CD4-positive, alpha-beta T cell treated with Interleukin-6 for 4 hours (primary cell): Measurements from ENCODE around the gene ABCC3.
A peak's percentile ranks its signal among the peaks of the same experiment; 100 is the strongest.

ENCODE experiments used
- DNase-seq: peaks from one replicate; pipeline ENCODE4 v3.0.0-alpha.2; 2020; ENCODE audit warnings: mixed read lengths

ABCC3 gene

DNA sequence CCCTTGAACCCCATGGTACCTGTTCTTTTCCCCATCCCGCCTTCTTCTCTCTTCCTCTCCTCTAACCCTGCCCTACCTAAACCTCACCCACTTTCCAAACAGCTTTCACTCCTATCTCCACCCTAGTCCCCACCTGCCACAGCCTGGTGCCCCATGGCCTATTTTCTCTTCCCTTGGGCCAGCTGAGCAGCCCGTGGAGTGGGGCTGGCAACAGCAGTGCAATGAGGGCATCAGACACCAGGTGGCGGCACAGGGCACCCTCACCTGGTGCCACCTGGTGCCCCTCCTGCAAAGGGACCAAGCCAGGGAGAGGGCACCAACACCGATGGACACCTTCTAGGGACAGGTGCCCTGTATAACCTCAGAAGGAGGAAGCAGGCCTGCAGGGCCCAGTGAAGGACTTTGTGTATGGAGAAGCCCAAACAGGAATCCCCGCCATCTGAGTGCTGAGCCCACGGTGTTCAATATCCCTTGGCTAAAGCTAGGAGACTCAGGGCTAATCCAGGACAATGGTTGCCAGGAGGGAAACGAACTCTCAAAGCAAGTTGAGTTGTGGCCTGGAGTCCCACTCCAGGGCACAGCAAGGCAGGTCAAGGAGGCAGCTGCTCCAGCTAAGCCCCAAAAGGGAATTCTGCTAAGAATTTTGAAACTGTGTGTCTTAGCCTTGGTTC lies 4.0 kb upstream of the ABCC3 start:
- peak; percentile 70 for DNase-seq

DNA sequence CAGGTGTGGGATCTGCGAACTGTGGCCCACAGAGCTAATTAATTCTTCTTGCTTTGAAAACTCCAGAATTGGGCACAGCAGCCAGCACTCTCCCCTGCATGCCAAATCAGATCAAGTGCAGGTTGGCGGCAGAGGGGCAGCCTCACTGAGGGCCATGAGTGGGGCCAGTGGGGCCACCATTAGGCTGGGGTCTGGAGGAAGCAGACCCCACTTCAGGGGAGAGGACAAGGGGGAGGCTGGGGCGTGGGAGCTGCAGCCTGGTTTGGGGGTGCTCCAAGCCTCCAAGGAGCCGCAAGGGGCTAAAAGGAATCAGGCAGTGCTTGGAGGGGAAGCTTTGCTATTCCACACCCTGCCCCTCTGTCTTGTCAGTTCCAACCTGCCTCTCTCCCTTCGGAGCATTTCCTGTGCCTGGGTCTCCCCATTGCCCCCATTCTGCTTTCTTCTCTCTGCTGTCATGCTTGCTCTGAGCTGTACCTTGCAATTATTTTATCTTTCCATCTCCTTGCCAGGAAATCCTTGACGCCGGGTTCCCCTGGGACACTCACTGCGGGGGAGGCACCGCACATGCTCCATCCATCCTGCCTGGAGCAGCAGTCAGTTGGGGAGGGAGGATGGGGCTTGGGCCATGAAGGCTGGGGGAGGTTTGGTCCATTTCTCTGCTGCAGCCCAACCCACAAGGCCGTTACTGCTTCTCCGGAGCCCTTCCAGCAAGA lies 3.3 kb upstream of the ABCC3 start:
- no peak for DNase-seq

DNA sequence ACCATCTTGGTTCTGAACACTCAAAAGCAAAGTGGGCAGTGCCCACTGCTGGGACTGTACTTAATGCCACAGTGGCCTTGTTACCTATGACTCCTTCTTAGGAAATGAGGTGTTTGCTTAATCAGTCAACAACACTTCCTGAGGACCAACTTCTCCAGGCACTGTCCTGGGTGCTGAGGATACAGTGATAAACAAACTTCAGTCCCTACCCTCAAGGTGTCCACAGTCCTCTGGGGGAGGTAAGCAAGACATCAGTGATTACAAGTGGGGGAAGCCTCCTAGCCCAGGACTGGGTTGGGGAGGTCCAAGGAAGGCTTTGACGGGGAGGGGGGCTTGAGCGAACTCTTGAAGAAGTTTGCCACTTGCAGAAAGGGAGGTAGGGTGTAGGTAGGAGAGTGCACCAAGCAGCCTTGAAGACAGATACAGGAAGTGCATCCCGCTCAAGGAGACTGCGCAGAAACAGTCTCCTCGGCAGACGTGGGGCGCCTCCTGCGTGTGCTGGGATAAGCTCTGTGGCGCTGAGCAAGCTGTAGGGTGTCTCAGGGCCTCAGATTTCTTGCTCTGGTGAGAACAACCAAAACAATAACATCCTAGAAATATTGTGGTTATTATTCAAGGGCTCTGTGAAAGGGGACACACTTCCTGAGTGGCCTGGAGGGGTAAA lies 2.6 kb upstream of the ABCC3 start:
- no peak for DNase-seq

DNA sequence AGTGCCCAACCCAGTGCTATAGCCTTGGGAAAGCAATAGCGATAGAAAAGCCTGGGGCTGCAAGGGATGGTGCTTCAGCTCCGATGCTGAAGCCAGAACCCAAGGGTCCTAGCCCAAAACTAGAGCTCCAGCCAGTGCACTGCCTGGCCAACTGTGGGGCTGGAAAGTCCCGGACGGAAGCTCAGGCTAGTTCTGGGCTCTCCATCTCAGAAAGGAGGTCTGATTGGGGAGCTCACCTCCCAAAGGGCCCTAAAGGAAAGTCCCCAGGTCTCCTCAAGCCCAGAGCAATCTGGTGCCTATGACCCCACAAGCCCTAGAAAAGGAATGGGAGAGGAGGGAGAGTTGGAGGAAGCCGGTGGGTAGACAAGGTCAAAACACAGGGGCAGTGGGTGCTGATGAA lies 2.0 kb upstream of the ABCC3 start:
- DNase-seq, result no peak

DNA sequence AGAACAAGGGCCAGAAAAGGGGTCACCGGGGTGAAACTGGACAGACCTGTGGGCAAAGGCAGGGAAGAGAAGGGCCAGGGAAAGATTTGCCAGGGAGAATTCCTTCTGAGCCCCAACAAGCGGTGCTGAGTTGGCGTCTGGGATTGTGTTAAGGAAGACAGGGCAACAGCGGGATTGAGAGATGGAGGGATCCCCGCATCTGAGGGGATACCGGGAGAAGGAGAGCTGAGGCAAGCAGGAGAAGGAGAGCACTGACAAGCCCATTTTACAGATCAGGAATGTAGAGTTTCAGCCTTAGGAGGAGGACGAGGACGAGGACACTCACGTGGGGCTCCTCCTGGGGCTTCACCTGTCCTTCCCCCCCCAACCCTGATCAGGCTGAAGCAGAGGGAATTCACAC lies 998 bp upstream of the ABCC3 start:
- DNase-seq, result no peak

DNA sequence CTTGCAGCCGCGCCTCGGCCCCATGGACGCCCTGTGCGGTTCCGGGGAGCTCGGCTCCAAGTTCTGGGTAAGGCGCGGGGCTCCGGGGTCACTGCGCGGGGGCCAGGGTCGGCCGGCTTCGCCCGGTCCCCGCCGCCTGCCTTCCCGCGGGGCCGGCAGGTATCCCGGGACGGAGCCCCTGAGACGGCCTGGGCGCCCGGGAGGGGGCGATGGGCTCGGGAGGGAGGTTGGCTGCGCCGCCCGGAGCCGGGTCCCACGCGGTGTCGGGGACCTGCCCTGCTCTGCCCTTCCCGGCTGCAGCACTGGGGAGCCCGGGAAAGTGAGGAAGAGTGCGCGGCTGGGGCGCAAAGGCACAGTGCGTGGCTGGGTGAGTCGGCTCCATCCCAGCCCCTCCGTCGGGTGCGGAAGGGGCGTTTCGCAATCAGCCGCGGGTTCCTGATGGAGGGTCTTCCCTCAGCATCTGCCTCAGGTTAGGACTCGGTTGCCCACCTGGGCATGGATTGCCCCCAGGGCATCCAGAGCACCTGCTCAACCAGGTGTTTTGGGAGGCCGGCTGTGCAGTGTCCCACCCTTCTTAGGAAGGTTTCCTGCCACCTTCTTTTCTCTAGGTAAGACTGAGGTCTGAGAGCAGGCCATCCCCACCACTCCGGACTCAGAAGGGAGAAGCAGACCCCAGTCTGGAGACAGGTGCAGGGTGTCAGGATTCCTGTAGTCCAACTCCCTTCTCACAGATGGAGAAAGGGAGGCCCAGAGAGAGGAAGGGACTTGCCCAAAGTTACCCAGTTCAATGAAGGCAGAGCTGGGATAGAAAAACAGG lies 442 bp downstream of the ABCC3 start:
- DNase-seq, result no peak

DNA sequence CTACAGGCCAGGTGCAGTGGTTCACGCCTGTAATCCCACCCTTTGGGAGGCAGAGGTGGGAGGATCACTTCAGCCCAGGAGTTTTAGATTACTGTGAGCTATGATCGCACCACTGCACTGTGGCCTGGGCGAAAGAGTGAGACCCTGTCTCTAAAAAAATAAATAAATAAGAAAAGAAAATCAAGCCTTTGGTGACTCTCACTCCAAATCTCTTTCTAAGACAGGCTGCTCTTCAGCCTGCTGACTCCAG lies 976 bp downstream of the ABCC3 start:
- no peak for DNase-seq

DNA sequence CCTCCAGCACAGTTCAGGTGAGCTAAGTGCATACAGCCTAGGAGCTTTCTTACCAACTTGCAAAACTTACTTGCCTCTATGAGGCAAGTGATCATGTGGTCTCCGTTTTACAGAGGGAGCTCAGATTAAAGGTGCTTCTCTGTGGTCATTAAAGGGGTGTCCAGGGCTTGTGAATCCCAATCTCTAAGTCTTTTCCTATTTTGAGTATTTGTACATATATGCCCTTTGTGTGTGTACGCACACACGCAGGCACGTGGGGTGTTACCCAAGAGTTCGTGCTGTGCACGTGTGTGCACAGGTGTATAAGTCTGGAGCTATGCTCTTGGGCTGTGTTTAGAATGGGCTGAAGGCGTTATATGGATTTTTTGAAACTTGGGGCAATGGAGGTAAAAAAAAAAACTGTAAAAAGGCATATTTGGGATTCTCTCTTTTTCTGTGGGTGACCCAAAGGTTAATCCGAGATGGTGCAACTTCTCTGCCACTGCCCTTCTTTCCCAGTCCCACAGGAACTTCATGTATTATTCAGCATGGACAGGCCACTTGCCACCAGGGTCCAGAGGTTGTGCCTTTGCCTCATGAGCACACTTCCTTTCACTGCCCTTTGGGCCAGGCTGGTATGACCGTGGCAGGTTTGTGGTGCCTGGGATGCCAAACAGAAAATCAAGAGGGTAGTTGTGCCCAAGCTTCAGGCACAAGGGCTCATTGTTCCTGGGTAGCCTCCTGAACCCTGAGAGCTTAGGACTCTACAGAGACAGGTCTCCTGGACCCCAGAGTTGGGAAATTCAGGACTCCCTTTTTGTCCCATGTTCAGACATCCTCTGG lies 1.5 kb downstream of the ABCC3 start:
- DNase-seq, result no peak

DNA sequence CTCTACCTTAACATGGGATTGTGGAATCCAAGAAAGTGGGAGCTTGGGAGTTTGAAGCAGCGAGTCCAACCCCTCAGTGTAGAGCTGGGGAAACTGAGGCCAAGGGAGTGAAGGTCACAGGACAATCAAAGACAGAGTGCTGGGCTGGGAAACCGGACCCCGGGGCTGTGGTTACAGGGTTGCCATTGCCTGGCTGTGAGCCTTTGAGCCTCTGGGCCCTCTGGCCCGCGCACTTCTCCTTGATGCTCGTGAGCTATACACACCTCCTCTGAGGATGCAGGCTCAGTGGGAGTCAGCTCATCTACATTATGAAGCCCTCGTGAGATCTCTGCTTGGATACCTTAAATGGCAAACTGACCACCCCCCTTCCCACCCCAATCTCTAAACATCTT lies 2.1 kb downstream of the ABCC3 start:
- no peak for DNase-seq

DNA sequence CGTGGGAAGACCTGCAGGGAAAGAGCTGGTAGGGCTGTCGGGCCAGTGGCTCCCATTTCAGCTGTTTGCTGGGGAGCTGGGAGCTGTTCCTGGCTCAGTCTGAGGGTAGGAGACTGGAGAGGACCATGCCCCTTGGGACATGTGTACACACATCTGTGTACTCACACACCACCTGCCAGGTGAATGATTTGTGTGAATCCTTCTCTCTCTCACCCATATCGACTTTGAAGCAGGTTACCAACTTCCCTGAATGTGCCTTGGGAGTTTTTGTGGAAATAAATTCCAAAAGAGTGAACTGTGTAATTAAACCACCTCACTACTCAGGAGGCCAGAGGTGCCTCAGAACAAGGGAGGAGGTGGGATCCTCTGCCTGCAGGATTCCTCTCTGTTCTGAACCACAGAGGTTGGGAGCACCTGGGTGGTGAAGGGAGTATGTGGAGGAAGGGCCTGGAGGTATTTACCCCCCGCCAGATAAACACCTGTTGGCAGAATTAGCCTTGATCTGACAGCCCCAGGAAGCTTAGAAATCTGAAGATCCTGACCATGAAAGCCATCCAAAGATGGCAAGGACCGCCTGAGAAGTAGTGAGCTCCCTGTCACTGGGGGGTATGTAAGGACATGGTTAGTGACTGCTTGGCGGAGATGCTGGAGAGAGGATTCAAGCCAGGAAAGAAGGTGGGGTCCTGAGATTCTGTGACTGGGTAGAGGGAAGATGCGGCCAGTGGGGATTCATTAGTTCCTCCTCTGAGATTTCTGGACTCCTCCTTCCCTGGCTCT lies 3.3 kb downstream of the ABCC3 start:
- no peak for DNase-seq

DNA sequence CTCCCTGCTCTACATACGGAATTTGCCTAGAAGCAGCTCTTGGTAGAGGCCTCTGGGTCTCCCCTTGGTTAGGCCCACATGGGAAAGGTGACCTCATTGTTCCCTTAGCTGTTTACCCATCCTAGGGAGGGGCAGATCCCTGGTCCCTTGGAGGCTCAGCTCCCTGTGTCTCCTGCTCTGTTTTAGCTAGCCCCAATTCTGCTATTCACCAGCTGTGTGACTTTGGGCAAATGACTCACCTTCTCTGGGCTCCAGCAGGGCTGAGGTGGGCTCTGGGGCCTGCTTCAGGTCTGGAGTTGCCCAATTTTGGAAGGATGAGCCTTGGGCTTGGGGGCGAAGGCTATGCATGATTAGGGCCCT lies 3.9 kb downstream of the ABCC3 start:
- no peak for DNase-seq

DNA sequence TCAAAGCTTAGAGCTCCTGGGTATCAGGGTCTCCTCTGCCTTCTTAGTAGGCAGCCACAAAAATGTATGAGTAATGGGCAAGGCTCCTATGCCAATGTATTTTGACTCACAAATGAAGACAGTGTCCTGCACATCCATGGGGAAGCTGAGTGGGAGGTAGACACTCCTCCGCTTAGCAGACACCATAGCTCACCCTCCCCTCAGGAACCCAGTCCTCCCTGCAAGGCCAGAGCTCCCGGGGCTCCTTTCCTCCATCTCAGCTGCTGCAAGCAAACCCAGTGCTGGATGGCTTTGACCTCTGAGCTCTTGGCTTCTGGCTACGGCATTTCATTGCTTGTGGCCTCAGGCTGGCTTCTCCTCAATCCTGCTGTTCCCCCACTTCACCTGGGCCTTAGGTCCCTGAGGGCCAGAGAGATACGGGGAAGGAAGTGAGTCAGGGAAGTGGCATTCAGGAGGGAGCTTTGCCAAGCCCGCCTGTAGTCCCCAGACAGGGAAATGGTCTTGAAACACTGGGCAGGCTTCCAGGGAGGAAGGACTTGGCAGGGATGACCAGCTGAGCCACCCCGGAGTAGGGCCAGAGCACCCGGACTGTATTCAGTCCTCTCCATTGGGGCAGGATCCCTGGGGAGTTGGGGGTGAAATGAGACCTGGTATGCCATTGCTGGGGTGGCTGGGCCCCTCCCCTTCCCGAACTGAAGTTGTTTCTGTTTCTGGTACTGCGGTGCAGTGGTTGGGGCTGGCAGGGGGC lies 4.5 kb downstream of the ABCC3 start:
- DNase-seq, result no peak

DNA sequence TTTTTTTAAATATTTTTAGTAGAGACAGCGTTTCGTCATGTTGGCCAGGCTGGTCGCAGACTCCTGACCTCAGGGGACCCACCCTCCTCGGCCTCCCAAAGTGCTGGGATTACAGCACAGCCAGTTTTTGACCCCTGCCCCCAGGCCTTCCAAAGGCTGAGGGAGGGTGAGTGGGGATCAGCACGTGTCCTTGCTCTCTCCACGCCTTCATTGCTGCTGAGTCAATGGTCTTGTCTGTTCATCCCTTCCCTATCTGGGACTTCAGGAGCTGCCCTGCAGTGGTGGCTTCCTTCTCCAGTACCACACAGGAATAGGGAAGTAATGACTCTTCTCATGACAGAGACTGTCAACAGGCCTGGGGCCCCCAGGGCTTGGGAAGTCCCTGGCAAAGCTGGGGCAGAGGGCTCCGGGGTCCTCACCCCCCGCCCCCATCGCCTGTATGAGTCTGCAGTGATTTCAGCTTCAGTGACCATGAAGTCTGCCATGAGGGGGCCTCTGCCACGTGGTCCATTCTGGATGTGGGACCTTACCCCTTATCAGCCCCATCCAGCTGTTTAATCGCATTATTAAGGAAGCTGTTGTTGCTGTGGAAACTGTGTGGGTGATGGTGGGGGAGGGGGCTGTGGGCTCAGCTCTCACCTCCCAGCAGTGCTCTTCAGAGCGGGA lies 6.1 kb downstream of the ABCC3 start:
- DNase-seq, result no peak

DNA sequence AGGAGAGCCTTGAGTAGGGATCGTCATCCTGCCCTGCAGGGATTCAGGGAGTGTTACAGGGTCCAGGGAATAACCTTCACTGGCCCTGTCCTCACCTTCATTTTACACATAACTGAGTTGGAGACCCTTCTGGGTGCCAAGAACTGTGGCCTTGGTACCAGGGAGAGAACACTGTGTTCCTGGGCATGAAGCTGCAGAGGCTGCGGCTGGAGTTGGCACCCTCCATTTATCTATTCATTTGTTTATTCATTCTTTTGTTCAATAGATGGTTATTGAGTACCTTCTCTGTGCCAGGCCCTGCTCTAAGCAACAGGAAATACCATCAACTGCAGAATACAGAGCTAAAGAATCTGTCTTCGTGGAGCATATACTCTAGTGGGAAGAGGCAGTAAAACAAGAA lies 6.7 kb downstream of the ABCC3 start:
- no peak for DNase-seq

DNA sequence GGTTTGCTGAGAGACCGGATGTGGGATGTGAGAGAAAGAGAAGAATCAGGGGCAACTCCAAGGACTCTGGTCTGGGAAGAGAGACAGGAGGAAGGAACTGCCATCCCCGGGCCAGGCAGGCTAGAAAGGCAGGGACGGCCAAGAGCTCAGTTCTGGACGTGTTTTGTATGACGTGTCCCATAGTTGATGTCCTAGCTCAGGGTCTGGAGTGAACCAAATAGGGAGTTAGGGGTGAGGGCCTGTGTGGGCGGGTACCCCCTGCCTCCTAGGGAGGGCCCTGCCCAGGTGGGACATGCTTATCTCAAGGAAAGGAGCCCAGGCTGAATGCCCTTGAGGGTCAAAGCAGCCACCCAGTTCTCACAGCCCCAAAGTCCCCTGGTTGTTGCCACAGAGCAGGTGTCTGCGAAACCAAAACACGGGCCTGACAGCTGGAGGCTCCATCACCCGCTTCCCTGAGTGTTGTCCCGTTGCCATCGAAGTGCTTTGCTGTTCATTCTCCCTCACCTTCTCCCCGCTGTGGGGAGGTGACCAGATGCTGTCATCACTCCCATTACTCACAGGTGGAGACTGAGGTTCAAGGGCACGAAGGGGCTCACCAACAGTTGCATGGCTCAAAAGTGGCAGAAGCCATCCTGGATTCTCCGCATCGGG lies 7.5 kb downstream of the ABCC3 start:
- no peak for DNase-seq

DNA sequence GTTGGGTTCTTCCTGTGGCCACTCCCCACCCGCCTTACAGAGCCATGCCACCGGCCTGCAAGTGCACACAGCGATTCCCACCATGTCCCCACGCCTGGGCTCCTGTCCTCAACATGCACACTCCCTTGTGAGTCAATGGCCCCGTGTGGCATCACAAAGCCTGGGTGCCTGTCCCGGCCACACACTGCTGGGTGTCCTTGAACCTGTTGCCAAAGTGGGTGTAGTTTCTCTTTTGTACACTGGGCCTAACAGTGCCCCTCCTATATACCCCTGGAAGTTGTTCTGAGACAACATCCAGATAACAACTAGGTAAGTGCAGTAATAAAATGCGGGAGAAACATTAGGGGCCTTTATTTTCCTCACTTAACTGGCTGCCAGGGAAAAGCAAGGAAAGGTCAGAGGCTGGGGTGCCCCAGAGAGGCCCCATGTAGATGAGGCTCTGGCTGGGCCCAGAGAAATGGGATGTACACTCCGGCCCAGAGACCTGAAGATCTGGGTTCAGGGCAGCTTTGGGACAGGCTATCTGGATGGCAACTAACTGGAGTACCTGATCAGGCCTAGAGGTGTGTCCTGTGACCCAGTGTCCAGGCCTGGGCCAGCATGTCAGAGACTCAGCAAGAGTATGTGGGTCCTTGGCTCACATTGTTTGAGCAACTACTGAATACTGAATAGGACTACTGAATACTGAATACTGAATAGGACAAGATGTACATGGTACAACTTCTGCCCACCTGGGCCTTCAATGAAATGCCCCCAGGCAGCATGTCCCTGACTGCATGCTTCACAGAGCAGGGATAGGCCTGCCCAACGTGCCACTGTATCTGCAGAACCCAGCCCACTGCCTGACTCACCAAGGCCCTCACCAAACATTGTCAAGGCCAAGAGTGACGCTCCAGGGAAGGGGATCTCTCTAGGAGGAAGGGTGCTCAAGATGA lies 8.3 kb downstream of the ABCC3 start:
- DNase-seq, result no peak

DNA sequence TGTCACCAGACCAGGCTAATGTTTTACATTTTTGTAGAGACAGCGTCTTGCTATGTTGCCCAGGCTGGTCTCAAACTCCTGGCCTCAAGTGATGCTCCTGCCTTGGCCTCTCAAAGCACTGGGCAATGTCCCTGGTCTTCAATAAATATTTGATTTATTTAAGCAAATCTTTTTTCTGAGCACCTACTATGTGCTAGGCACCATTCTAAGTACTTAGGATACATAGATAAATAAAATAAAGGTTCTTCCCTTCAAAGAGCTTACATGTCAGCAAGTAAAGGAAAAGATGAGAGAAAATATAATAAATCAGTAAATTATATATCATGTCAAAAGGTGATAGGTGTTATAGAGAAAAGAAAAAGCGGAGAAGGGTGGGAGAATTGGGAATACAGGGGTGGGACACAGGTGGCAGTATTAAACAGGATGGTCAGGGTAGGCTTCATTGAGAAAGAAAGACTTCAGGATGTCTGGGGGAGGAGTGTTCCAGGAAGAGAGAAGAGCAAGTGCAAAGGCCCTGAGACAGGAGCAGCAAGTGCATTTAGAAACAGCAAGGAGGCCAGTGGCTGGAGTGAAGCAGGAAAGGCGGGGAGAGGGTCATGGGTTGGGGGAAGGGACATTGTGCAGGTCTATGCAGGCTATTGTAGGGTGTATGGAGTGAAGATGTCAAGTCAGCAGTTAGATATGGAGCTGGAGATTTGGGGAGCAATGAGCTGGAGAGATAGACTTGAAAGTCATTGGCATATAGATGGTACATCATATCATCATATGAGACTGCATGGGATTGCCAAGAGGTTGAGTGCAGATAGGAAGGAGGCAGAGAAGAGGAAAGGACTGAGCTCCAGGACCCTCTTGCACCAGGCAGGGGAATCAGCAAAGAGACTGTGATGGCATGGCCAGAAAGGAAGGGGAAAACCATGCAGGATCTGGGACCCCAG lies 11.3 kb downstream of the ABCC3 start:
- DNase-seq, result no peak

DNA sequence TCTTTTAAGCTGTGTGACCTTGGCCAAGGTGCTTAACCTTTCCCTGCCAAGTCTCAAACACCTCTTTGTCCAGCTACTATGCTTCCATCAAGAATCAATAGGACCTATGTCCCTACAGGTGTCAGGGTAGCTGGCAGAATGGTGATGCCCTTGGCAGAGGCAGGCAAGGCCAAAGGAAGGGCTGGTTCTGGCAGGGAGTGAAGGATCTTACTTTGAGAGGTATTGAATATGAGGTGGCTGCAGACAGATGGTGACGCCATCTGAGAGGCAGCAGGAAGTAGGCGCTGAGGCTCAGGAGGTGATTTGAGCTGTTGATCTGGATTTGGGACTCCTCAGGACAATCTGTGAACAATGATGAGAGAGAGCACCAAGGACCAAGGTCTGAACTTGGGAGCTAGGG lies 12.5 kb downstream of the ABCC3 start:
- no peak for DNase-seq
